Liver (tissue), 3 donors: ENCODE measurements around the gene COPG2.

ENCODE experiments used
- ATF3 ChIP-seq: IDR thresholded peaks from 2 replicates; pipeline ENCODE4 v1.6.1; 2016; ENCODE audit warnings: antibody characterized with exemption
- EGR1 ChIP-seq, 2 donors: IDR thresholded peaks; 2 replicates each; pipeline ENCODE4 v1.6.1; 2016 to 2018; ENCODE audit warnings: antibody characterized with exemption in 2 of 2, low read depth in 2 of 2
- GABPA ChIP-seq, 2 donors: IDR thresholded peaks in 1 of 2; conservative IDR thresholded peaks in 1 of 2; 2 replicates each; pipeline ENCODE4 v1.6.1; 2016; ENCODE audit warnings: antibody characterized with exemption in 2 of 2, mild to moderate bottlenecking in 1 of 2, moderate library complexity in 1 of 2
- HNF4A ChIP-seq, 2 donors: conservative IDR thresholded peaks; 2 replicates each; pipeline ENCODE4 v1.6.1; 2016; ENCODE audit warnings: antibody characterized with exemption in 2 of 2, mild to moderate bottlenecking in 2 of 2
- HNF4G ChIP-seq: IDR thresholded peaks from 2 replicates; pipeline ENCODE4 v1.6.1; 2016; ENCODE audit warnings: antibody characterized with exemption
- NR2F2 ChIP-seq: IDR thresholded peaks from 2 replicates; pipeline ENCODE4 v1.6.1; 2016; ENCODE audit warnings: antibody characterized with exemption
- REST ChIP-seq: IDR thresholded peaks from 2 replicates; pipeline ENCODE4 v1.6.1; 2016; ENCODE audit warnings: antibody characterized with exemption, mild to moderate bottlenecking
- RXRA ChIP-seq, 2 donors: IDR thresholded peaks; 2 replicates each; pipeline ENCODE4 v1.6.1; 2017 to 2018; ENCODE audit warnings: antibody characterized with exemption in 2 of 2, mild to moderate bottlenecking in 1 of 2
- SP1 ChIP-seq: IDR thresholded peaks from 2 replicates; pipeline ENCODE4 v1.6.1; 2018; ENCODE audit warnings: antibody characterized with exemption, mild to moderate bottlenecking
- TAF1 ChIP-seq: conservative IDR thresholded peaks from 2 replicates; pipeline ENCODE4 v1.6.1; 2016; ENCODE audit warnings: antibody characterized with exemption, mild to moderate bottlenecking
- YY1 ChIP-seq: IDR thresholded peaks from 2 replicates; pipeline ENCODE4 v1.6.1; 2016; ENCODE audit warnings: antibody characterized with exemption, mild to moderate bottlenecking
- ZBTB33 ChIP-seq: IDR thresholded peaks from 2 replicates; pipeline ENCODE4 v1.6.1; 2016; ENCODE audit warnings: antibody characterized with exemption
- TF ChIP-seq, protein P1 (sequence below): fragments of 150-350 bp; IDR thresholded peaks from 2 replicates; pipeline ENCODE4 v1.5.1; 2017; ENCODE audit warnings: improper control_type of control experiment, low read depth, low read length; ENCODE audit not compliant: missing input control
- donor health status: healthy.
- donor health status: healthy.

GRCh38 chr7:130471974-130472373 is 196.6 kb downstream of the COPG2 start:
- no peak for TF ChIP-seq REST
- TF ChIP-seq, protein P1, sequence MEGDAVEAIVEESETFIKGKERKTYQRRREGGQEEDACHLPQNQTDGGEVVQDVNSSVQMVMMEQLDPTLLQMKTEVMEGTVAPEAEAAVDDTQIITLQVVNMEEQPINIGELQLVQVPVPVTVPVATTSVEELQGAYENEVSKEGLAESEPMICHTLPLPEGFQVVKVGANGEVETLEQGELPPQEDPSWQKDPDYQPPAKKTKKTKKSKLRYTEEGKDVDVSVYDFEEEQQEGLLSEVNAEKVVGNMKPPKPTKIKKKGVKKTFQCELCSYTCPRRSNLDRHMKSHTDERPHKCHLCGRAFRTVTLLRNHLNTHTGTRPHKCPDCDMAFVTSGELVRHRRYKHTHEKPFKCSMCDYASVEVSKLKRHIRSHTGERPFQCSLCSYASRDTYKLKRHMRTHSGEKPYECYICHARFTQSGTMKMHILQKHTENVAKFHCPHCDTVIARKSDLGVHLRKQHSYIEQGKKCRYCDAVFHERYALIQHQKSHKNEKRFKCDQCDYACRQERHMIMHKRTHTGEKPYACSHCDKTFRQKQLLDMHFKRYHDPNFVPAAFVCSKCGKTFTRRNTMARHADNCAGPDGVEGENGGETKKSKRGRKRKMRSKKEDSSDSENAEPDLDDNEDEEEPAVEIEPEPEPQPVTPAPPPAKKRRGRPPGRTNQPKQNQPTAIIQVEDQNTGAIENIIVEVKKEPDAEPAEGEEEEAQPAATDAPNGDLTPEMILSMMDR, result no peak
- TF ChIP-seq EGR1 (IDR thresholded peaks at IDR 0.05; ENCODE audit: low read depth in 2 of 2), result no peak
- TF ChIP-seq ATF3, result no peak
- TF ChIP-seq TAF1, result no peak
- no peak for TF ChIP-seq SP1
- TF ChIP-seq ZBTB33, result no peak
- no peak for TF ChIP-seq YY1
- TF ChIP-seq NR2F2, result no peak
- TF ChIP-seq HNF4A (conservative IDR thresholded peaks at IDR 0.05), result no peak
- TF ChIP-seq HNF4G, result no peak
- TF ChIP-seq RXRA (IDR thresholded peaks at IDR 0.05), result no peak
- no peak for TF ChIP-seq GABPA (IDR thresholded peaks at IDR 0.05 in 1 of 2, conservative IDR thresholded peaks at IDR 0.05 in 1 of 2)
